GM12872 (cell line): Measurements from ENCODE around the gene TRAPPC11.

Source experiments
- CTCF ChIP-seq: IDR thresholded peaks from 3 replicates; pipeline ENCODE4 v1.5.1; 2011; ENCODE audit warnings: low read depth, mild to moderate bottlenecking, low read length, moderate library complexity; ENCODE audit not compliant: insufficient read depth

Gene TRAPPC11

DNA sequence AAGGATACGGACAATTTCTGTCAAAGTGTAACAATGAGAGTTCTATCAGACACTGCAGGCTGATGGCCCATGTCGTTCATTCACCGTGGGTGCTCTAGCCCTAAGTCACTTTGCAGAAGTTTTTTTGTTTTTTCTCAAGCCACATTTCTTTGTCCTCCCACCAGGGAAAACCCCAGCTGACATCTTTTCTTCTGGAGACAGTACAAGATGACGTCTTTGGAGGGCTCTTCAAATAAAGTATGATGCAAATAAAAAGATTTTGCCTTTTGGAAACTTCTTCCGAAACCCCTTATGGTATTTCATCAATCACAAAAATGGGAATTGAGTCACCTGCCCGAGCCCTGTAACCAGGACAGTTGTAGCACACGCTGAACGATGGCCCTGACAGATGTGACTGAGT, 73.2 kb downstream of the TRAPPC11 start:
- no peak for TF ChIP-seq CTCF

GRCh38 chr4:183733181-183733580, 74.1 kb downstream of the TRAPPC11 start:
- no peak for TF ChIP-seq CTCF

DNA sequence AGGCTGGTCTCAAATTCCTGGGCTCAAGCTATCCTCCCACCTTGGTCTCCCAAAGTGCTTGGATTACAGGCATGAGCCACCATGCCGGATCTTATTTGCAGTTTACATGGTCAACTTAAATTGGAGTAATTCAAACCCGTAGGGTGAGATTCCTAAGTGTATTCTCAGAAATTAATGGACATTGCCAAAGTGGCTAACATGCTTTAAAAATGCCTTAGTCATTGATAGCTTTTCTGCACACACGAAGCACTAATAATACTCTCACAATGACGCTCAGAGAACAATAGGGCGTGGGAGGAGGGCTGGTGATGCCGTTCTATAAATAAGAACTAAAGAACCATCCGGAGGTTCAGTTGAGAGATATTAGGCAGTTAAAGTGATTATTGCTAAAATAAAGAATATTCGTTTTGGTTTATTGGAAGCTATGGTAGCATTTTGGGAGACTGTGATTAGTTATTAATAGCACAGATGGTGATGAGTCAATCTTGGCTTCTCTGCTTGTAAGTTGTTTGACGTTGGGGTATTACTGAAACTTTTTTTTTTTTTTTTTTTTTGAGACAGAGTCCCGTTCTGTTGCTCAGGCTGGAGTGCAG, 79.1 kb downstream of the TRAPPC11 start:
- TF ChIP-seq CTCF = no peak

- no peak for TF ChIP-seq CTCF
These were observed 79.9 kb downstream of the TRAPPC11 start for GRCh38 chr4:183738961-183739360.

- no peak for TF ChIP-seq CTCF
These were observed 87.5 kb downstream of the TRAPPC11 start for GRCh38 chr4:183746305-183747229.

- TF ChIP-seq CTCF = no peak
These were observed 88.3 kb downstream of the TRAPPC11 start for GRCh38 chr4:183747380-183747779.

- TF ChIP-seq CTCF = no peak
These were observed 89.0 kb downstream of the TRAPPC11 start for GRCh38 chr4:183747931-183748670.
